GM10266 (cell line): ENCODE data around the gene CREBZF.
A peak's percentile ranks its signal among the peaks of the same experiment; 100 is the strongest.

Source experiments
- DNase-seq: peaks from one replicate; pipeline ENCODE4 v3.0.0; 2012; ENCODE audit errors: extremely low spot score
- CTCF ChIP-seq: IDR thresholded peaks from 2 replicates; pipeline ENCODE4 v1.5.1; 2012; ENCODE audit warnings: mild to moderate bottlenecking, low read depth; ENCODE audit not compliant: control insufficient read depth, insufficient read depth; ENCODE audit errors: missing control alignments

Gene CREBZF

GRCh38 chr11:85699957-85700741 is 35.2 kb upstream of the CREBZF start:
- no peak for TF ChIP-seq CTCF
- DNase-seq, result no peak

- DNase-seq, result no peak
- no peak for TF ChIP-seq CTCF
Observed at GRCh38 chr11:85698195-85698594, 33.3 kb upstream of the CREBZF start.

GRCh38 chr11:85697747-85698146 is 32.8 kb upstream of the CREBZF start:
- TF ChIP-seq CTCF, result no peak
- no peak for DNase-seq

GRCh38 chr11:85695546-85695945 is 30.6 kb upstream of the CREBZF start:
- no peak for DNase-seq
- no peak for TF ChIP-seq CTCF

- DNase-seq, result no peak
Observed at GRCh38 chr11:85694385-85694980, 29.6 kb upstream of the CREBZF start.

GRCh38 chr11:85685820-85686459 is 21.0 kb upstream of the CREBZF start, which contains the start of gene CCDC89:
Gene CCDC89 (minus strand): TSS chr11:85686195. CDS start chr11:85686130, 65 bp downstream.
- no peak for TF ChIP-seq CTCF
- DNase-seq, result no peak

More at GRCh38 chr11:85694385-85694980, 29.6 kb upstream of the CREBZF start:
- peak; percentile 53 for TF ChIP-seq CTCF
